Uterus (tissue), 2 donors: ENCODE results near the gene TNRC6A.

ENCODE experiments used
- CTCF ChIP-seq, 4 experiments: fragments of 200-600 bp in 2 of 4; fragments of 450-650 bp in 2 of 4; sonication (generic) in 2 of 4; IDR thresholded peaks; one replicate each; pipeline ENCODE4 v1.5.1; 2016 to 2019; ENCODE audit warnings: antibody characterized with exemption in 4 of 4, mild to moderate bottlenecking in 2 of 4, moderate library complexity in 1 of 4
- POLR2A ChIP-seq, 2 donors: fragments of 450-650 bp; IDR thresholded peaks; one replicate each; pipeline ENCODE4 v1.6.1; 2016; ENCODE audit warnings: antibody characterized with exemption in 2 of 2, mild to moderate bottlenecking in 1 of 2, moderate library complexity in 1 of 2

GRCh38 chr16:24774510-24774909 lies 45.1 kb downstream of the TNRC6A start:
- TF ChIP-seq POLR2A (IDR thresholded peaks at IDR 0.05): no peak
- TF ChIP-seq CTCF (IDR thresholded peaks at IDR 0.05): no peak
